GM12864 (cell line): ENCODE data around the gene HENMT1.
A peak's percentile ranks its signal among the peaks of the same experiment; 100 is the strongest.
"Not testable (repeated sequence)": the region's sequence is repeated elsewhere in the genome, so short reads cannot be mapped to it uniquely, and the experiment has no call there.

ENCODE experiments used
- DNase-seq: peaks from one replicate; pipeline ENCODE4 v3.0.0-alpha.2; 2011; ENCODE audit warnings: low read depth
- H3K4me3 ChIP-seq: 2 replicates; pipeline ENCODE4 v1.5.1; 2011; ENCODE audit warnings: mild to moderate bottlenecking, low read depth, low read length, control low read depth
- TF ChIP-seq, protein P1 (sequence below): IDR thresholded peaks from 2 replicates; pipeline ENCODE4 v1.5.1; 2011; ENCODE audit warnings: low read depth, mild to moderate bottlenecking, moderate library complexity, low read length, control low read depth, inconsistent platforms; ENCODE audit errors: missing control alignments

Gene HENMT1

DNA sequence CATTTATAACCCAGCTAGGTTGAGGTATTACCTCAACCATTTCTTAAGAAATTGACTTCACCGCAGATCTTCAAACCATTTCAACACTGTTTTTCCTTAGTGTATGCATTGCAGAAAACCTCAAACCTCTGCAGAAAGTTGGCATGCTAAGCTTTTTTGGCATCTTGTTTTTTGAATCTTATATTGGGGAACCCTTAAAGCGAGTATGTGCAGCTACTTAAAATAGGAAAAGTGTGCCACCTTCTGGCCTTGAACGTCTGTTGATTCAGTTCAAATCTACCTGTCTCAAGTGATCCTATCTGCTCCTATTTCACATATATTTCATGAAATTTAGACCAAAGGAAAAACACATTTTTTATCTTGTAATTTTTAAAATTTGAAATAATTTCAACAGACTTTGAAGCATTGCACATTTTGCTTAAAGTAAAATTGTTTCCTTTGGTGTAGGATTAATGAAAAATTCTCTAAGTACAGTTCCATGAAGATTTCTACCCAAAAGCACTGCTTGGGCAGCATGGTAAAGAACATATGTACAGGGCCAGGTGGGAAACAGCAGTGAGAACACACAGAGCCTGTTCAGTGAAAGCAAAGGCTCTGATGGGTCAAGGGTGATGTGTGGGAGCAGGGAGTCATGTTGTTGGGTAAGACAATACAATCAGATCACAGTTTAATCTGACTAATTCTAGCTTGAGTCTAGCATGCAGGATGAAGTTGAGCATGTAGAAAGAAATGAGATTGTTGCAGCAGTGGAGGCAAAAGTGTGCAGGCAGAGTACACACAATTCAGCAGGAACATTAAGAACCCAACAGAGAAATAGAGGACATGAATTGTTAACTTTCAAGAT lies 17.2 kb downstream of the HENMT1 start:
- H3K4me3 ChIP-seq = no peak overlapping the region
- peak; percentile 33 for DNase-seq
- TF ChIP-seq, protein P1, sequence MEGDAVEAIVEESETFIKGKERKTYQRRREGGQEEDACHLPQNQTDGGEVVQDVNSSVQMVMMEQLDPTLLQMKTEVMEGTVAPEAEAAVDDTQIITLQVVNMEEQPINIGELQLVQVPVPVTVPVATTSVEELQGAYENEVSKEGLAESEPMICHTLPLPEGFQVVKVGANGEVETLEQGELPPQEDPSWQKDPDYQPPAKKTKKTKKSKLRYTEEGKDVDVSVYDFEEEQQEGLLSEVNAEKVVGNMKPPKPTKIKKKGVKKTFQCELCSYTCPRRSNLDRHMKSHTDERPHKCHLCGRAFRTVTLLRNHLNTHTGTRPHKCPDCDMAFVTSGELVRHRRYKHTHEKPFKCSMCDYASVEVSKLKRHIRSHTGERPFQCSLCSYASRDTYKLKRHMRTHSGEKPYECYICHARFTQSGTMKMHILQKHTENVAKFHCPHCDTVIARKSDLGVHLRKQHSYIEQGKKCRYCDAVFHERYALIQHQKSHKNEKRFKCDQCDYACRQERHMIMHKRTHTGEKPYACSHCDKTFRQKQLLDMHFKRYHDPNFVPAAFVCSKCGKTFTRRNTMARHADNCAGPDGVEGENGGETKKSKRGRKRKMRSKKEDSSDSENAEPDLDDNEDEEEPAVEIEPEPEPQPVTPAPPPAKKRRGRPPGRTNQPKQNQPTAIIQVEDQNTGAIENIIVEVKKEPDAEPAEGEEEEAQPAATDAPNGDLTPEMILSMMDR = peak; percentile 46

DNA sequence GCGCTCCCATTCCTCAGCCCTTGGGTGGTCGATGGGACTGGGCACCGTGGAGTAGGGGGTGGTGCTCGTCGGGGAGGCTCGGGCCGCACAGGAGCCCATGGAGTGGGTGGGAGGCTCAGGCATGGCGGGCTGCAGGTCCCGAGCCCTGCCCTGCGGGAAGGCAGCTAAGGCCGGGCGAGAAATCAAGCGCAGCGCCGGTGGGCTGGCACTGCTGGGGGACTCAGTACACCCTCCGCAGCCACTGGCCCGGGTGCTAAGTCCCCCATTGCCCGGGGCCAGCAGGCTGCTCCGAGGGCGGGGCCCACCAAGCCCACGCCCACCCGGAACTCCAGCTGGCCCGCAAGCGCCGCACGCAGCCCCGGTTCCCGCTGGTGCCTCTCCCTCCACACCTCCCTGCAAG lies 20.0 kb downstream of the HENMT1 start:
- not testable (repeated sequence) for DNase-seq, H3K4me3 ChIP-seq

DNA sequence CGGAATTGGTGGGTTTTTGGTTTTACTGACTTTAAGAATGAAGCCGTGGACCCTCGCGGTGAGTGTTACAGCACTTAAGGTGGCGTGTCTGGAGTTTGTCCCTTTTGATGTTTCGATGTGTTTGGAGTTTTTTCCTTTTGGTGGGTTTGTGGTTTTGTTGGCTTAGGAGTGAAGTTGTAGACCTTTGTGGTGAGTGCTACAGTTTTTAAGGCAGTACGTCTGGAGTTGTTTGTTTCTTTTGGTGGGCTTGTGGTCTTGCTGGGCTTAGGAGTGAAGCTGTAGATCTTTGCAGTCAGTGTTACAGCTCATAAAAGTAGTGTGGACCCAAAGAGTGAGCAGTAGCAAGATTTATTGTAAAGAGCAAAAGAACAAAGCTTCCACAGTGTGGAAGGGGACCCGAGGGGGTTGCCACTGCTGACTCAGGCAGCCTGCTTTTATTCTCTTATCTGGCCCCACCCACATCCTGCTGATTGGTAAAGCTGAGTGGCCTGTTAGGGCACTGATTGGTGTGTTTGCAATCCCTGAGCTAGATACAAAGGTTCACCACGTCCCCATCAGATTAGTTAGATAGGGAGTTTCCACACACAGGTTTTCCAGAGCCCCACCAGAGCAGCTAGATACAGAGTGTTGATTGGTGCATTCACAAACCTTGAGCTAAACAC lies 20.9 kb downstream of the HENMT1 start:
- no peak overlapping the region for H3K4me3 ChIP-seq
- TF ChIP-seq, protein P1 = no peak
- no peak for DNase-seq

DNA sequence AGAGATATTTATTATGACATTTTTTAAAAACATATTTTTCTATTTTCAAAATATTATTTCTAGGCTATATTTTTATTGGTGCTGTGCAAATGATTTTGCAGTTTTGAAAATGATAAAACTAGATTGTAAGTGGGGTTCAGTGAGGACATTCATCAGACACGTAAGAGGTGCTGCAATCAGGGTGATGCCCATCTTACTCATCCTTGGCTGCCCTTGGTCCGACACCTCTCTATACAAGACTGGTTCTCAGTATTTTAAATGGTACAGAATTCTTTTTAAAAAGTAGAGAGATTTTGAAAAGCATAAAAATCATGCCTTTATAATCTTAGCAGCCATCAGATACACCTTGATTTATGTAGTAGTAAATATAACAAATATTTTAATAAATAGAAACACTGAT lies 24.0 kb downstream of the HENMT1 start:
- TF ChIP-seq, protein P1 = no peak
- DNase-seq = no peak
- H3K4me3 ChIP-seq = no peak overlapping the region

DNA sequence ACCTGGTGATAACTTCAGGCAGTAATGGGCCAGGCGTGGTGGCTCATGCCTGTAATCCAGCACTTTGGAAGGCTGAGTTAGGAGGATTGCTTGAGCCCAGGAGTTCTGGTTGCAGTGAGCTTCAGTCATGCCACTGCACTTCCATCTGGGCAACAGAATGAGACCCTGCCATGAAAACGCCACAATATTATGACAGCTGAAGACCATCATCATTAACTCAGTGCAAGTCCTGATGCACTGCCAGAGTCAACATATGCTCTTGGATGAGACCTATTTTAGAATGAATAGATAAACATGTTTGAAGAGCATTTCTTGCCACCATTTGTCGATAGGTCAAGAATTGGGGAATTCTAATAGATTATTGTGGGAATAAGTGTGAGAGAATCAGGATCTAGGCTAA lies 26.4 kb downstream of the HENMT1 start:
- TF ChIP-seq, protein P1 = no peak
- no peak for DNase-seq
- no peak overlapping the region for H3K4me3 ChIP-seq

DNA sequence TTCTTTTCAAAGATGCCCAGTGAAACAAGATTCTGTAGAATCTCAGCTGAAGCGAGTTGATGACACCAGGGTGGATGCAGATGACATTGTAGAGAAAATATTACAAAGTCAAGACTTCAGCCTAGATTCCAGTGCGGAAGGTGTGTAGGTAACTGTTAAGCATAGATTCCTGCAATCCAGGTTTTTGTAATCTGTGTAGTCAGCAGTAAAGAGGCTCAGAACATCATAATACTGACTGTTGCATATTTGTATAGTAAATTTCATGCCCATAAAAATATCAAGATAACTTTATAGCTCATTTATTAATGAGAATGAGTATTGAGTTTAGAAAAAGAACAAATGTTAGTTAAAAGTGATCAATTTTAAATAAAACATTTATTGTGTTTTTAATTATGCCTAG lies 32.2 kb downstream of the HENMT1 start:
- no peak for DNase-seq
- no peak overlapping the region for H3K4me3 ChIP-seq
- TF ChIP-seq, protein P1 = no peak

DNA sequence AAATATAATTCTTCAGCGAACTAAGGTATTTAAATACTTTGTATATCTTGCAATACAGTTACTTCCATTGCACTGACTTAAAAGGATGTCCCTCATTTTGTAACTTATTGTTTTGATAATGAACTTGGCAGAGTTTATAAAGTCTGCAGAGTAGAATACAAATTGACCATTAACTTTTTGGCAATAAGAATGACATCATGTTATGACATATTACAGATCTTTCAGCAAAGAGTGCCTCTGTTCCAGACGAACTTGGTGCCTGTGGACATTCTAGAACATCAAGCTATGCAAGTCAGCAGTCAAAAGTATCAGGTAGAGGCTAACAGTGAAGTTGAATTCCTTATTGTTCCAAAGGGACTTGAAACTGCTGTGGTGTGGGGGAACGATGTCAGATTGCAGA lies 32.9 kb downstream of the HENMT1 start:
- no peak overlapping the region for H3K4me3 ChIP-seq
- no peak for DNase-seq
- TF ChIP-seq, protein P1 = no peak
